Activated T-cell treated with anti-CD3 and anti-CD28 coated beads for 24 hours (primary cell): ENCODE data around the gene SFT2D1.

Experiments
- DNase-seq: peaks from one replicate; pipeline ENCODE4 v3.0.0-alpha.2; 2020; ENCODE audit warnings: low read depth

SFT2D1 gene

GRCh38 chr6:166277892-166278578 lies 64.3 kb downstream of the SFT2D1 start:
- DNase-seq, result no peak

GRCh38 chr6:166277018-166277417 lies 65.3 kb downstream of the SFT2D1 start:
- no peak for DNase-seq

- DNase-seq, result peak; percentile 80
Observed at GRCh38 chr6:166275714-166276166, 66.6 kb downstream of the SFT2D1 start.

- DNase-seq, result no peak
Observed at GRCh38 chr6:166274739-166275370, 67.5 kb downstream of the SFT2D1 start.

GRCh38 chr6:166274163-166274562 lies 68.2 kb downstream of the SFT2D1 start:
- no peak for DNase-seq

GRCh38 chr6:166271376-166271765 lies 71.0 kb downstream of the SFT2D1 start:
- no peak for DNase-seq

GRCh38 chr6:166270706-166271375 lies 71.5 kb downstream of the SFT2D1 start:
- no peak for DNase-seq
